ENCODE results near the gene SWSAP1.

SWSAP1 gene

DNA sequence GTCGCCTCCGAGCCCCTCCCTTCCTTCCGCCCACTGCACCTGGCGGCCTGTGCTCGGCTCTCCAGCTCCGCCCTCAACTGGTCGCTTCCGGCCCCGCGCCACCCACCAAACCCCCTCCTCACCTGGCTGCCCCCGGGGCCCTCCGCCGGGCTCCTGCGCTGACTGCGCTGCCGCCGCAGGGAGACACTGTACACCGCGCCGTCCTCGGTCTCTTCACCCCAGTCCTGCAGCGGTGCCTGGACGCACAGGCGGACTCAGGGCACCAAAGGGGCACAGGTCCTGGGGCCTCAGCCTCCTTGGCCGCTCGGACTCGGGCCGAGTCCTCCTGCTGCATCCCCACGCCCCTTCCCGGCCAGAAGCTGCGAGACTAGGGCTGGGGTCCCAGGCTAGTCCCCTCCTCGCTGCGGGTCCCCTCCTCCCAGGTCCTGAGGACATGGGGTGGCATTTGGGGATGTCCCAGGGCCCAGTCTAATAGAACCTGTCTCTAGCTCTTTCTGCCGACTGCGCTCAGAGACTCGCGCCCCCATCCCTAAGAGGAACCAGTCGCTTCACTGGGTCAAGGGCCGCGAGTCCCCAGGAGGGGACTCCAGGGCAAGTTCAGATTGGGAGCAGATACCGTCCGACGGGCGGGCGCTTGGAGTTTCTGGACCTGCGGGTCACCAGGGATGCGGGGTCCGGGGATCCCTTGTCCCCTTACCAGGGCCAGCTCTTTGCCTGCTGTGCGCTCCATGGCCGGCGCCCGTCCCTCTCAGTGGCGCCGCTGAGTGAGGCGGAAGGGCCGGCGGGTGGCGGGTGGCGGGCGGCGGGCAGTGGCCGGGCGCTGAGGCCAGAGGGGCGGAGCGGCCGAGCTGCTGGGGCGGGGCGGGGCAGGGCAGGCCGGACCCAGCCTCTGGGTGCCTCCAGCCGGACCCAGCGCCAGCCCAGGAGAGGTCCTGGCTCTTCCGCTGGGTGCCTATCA, 44.4 kb downstream of the SWSAP1 start, which contains the start of gene RGL3:
TSS of gene RGL3 (minus strand) at position 766 of the 958 bp plus-strand sequence. CDS start at position 730, 36 bp downstream.
- TF ChIP-seq, protein P1, sequence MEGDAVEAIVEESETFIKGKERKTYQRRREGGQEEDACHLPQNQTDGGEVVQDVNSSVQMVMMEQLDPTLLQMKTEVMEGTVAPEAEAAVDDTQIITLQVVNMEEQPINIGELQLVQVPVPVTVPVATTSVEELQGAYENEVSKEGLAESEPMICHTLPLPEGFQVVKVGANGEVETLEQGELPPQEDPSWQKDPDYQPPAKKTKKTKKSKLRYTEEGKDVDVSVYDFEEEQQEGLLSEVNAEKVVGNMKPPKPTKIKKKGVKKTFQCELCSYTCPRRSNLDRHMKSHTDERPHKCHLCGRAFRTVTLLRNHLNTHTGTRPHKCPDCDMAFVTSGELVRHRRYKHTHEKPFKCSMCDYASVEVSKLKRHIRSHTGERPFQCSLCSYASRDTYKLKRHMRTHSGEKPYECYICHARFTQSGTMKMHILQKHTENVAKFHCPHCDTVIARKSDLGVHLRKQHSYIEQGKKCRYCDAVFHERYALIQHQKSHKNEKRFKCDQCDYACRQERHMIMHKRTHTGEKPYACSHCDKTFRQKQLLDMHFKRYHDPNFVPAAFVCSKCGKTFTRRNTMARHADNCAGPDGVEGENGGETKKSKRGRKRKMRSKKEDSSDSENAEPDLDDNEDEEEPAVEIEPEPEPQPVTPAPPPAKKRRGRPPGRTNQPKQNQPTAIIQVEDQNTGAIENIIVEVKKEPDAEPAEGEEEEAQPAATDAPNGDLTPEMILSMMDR (IDR thresholded peaks at IDR 0.05; ENCODE audit: borderline replicate concordance, insufficient read depth, low read depth, low read length) = no peak
- H3K4me3 ChIP-seq (ENCODE audit: low read depth, low read length) = no peak within 1 kb of the TSS

DNA sequence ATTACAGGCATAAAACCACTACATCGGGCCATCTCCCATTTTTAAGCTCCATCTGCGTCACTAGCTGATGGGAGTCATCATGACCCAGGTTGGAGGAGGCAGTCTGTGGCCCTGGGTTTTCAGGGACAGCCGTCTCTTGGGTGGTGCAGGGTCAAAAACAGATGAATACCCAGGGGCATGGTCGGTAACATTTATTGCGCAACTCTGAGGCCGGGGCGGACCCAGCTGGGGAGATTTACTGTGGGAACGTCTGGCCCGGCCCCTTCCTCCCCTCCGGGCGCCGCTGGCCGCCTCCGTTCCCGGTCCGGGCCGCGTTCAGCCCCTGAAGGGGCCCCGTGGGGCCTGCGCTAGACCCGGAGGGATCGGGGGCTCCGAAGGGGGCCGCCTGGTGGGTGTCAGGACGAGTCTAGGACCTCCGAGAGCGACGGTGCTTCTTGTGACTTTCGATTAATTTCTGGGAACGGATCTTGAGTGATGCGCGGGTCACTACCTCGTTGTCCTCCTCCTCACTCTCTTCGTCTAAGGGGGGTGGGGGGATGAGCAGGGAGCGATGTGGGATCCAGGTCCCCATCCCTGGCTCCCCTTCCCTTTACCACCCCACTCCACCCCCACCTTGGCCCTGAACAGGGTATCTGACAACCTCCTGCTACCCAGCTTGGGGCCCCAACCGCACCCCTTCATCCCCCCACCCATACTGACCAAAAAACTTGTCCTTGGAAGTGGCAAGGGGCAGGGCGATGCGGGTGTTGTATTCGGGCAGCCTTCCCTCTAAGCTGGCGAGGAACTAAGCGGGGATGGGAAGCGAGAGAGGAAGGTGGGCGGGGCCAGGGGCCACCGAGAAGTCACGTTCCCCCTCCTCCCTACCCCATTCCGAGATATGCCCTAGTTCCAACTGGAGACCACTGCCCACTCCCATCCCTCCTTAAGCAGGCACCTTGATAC, 46.2 kb downstream of the SWSAP1 start:
- TF ChIP-seq, protein P1 (IDR thresholded peaks at IDR 0.05; ENCODE audit: borderline replicate concordance, insufficient read depth, low read depth, low read length) = no peak
- no peak overlapping the region for H3K4me3 ChIP-seq (ENCODE audit: low read depth, low read length)

DNA sequence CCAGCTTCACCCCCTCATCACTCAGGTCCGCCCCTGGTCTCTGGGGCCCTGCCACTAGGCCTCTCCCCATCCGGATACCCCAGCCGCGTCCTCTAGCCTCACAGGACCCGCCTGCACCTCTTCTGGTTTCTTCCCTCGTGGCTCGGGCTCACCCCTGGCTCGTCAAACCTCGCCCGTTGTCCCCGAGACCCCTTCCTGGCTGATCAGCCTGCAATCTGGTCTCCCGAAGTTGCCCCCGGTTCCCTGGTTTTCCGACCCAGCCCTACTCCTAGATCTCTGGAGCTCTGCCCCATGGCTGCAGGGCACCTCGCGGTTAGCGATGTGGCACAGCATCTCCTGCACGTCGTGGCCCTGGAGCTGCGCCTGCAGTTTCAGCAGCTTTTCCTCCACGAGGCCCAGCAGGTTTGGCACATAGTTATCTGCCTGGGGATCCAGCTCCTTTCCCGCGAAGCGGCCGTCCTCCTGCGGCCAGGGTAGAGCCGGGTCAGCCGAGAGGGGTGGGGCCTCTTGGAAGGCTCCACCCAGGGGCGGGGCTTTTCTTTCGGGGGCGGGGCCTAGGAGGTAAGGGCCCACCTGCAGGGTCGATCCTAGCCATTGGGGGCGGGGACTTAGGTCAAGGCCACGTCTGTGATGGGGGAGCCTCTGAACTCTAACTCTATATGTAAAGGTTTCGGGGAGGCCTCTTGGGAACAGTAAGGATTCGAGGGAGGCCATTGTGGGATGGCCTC, 47.1 kb downstream of the SWSAP1 start:
- TF ChIP-seq, protein P1 (IDR thresholded peaks at IDR 0.05; ENCODE audit: borderline replicate concordance, insufficient read depth, low read depth, low read length) = no peak
- peak overlapping the region; percentile 39 for H3K4me3 ChIP-seq (ENCODE audit: low read depth, low read length)

DNA sequence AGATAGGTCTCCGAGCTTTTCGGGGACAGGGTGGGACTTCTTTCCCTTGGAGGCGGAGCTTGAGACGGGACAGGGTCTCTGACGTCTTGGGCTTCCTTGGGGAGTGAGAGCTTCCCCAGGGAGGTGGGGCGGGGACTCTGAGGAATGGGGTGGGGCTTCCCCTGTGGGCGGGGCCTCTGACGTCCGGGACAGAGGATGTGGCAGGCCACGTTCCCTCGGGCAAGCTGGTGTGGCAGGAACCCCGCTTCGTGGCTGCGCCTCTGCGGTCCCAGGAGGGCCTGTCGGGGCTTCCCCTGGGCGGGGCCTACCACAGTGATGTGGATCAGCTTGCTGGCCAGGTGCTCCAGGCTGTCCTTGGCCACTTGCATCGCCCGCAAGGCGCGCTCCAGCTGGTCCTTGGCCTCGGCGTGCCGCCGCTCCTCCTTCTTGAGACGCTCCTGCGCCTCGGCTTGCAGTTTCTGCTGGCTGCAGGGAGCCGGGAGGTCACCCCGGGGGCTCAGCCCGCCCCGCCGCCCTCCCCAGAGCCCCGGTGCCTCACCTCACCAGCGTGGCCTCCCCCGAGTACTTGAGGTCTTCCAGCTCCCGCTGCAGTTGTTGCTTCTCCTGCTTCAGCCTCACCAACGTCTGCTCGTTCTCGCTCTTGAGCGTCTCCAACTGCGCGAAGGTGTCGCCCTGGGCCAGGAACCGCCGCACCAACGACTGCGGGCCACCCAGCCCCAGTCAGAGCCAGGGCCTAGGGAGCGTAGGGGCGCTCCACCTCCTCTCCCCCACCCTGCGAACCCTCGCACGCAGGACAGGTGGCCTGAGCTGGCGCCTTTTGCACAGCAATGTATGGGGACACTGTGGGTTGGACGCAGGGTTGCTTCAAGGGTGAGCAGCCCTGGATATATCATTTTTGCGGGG, 47.9 kb downstream of the SWSAP1 start:
- TF ChIP-seq, protein P1 (IDR thresholded peaks at IDR 0.05; ENCODE audit: borderline replicate concordance, insufficient read depth, low read depth, low read length) = no peak
- peak overlapping the region; percentile 39 for H3K4me3 ChIP-seq (ENCODE audit: low read depth, low read length)

DNA sequence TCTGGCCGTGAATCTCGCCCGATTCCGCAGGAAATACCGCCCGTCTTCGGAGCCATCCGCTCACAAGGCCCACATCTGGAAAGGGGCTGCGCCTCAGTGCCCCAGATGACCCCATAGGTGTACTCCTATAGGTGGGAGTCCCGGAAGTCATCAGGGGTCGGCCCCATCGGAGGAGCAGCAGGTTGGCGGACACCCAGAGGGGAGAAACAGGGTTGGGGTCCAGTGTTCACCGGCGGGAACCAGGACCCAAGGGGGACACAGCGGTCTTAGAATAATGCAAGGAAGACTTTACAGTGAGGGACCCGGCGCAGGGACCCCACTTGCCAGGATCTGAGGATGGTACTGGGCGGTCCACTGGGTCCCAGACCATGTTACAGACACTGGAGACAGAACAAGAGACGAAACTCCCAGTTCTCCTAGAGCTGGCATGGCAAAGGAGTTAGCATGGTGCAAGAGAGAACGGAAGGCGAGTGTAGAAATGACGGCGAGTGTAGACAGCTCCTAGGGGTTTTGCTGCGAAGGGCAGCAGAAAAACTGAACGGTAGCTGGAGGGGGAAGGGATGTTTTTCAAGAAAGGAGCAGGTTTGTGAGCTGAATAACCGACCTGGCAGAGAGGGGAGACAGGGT, 48.8 kb downstream of the SWSAP1 start:
- TF ChIP-seq, protein P1 (IDR thresholded peaks at IDR 0.05; ENCODE audit: borderline replicate concordance, insufficient read depth, low read depth, low read length) = no peak
- H3K4me3 ChIP-seq (ENCODE audit: low read depth, low read length) = no peak overlapping the region
